ENCODE measurements around the gene FAT2.
"Not testable (repeated sequence)": the region's sequence is repeated elsewhere in the genome, so short reads cannot be mapped to it uniquely, and the experiment has no call there.

Gene FAT2

DNA sequence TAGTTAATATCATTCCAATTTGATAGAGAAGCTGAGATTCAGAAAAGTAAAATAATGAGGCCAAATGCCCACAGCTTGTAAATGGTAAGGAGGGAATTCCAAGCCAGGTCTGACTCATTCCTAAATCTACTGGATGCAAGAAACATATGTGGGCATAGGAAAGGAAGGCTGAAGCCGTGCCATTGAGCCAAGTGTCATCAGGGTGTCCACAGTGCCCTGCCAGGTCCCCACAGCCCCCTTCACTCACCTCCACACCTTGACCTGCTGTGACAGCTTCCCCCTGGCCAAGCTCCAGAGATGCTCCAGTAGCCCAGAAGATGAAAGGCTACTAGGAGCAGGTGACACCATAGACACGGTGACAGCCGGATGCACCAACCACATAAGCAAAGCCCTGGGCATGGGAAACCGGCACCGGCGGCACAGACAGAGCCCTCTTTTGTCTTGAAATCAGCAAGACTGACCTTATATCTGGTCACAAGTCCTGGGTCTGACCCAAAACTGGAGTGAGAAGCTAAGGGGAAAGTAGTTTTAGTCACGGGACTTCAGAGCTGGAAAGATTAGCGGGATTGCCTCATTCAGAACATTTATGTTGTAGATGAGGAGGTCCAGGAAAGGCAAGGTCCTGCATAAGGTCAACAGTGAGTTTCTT lies 20.1 kb upstream of the FAT2 start:
- DNase-seq: no peak

DNA sequence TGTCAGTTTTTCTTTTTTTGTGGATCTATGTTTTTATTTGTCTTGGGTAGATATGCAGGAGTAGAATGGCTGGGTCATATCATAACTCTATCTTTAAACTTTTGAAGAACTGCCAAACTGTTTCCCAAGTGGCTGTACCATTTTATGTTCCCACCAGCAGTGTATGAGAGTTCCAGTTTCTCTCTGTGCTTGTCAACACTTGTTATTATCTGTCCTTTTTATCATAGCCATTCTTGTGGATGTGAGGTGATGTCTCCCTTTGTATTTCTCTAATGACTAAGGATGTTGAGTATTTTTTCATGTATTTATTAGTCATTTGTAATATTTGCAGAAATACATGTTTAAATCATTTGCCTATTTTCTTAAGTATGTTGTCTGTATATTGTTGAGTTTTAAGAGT lies 17.4 kb upstream of the FAT2 start:
- DNase-seq: no peak

DNA sequence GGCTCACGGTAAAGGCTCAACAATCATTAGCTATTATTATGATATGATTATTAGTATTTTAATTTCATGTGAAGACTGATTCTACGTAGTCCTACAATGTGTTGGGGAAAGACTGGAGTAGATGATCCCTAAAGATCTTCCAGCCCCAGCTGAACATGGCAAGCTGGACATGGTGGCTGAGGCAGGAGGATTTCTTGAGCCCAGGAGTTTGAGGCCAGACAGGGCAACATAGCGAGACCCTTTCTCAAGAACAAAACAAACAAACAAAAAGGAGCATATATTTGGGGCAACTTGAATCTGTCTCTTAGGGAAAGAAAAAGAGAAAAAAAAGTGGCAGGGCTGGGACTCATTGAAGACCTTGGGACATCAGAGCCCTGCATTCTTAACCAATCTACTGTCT lies 16.2 kb upstream of the FAT2 start:
- no peak for DNase-seq

DNA sequence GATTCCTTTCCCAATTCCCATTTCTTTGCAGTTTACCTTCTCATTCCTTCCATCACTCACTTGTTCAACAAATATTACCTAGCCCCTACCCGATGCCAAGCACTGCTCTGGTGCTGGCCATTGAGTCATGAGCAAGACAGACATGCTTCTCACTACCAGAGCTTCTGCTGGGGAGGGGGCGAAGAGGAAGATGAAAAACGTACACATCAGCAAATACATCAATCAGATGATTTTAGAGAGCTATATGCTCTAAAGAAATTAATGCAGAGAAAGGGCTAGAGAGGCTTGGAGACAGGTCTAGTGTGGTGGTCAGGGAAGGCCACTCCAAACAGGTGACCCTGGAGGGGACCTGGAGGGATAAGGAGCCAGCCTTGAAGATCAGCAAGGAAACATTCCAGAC lies 14.4 kb upstream of the FAT2 start:
- no peak for DNase-seq

DNA sequence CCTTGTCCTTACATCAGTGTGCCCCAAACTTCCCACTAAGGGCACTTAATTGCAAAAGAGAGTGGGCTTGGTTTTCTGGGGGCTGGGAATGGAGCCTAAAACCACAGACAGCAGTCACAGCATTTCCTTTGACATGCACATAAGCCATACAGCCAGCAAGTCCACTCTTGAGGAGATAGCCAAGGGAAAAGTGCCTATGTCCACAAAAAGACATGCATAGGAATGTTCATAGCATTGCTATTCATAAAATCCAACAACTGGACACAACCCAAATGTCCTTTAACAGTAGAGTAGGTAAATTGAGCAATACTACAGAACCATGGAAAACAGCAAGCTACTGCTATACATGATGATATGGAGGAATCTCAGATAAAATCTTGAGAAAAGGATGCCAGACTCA lies 11.7 kb upstream of the FAT2 start:
- no peak for DNase-seq

DNA sequence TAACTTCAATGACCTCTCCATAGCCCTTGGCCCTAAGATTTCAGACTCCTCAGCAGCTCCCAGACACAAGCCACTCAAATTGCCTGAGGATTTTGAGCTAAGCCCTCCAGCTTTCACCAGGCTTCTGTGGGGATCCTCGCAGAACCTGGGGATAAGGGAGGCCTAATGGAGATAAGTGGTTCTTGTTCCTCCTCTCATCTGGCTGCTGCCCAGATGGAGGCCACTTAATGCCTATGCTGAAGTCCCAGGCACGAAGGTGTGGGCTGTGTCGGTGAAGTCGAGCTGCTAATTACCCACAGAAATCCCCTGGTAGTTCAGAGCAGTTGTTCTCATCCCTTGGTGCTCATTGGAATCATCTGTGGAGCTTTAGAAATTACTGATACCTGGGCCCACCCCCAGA lies 10.3 kb upstream of the FAT2 start:
- DNase-seq: no peak

DNA sequence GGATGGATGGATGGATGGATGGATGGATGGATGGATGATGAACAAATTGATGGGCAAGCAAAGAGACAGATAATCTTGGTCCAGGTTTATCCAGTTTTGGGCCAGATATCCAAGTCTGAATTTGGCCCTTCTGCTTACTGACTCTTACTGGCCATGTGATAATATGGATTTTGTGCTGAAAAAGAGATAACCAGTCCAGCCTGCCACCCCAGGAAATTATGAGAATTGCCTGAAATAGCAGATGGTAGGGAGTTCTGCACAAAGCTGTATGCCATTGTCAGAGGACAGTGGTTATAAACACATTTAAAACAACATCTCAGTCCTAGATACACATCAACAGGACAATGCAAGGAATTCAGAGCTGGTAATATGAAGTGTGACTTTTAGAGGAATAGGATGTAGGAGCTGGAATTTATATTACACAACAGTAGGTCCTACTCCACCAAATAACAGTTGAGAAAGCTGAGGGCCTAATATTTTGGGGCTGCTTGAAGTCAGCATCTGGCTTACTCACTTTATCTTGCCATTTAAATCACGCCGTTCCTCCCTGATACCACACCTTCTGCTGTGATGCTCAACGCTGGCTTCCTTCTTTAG lies 9.0 kb upstream of the FAT2 start:
- DNase-seq: no peak

DNA sequence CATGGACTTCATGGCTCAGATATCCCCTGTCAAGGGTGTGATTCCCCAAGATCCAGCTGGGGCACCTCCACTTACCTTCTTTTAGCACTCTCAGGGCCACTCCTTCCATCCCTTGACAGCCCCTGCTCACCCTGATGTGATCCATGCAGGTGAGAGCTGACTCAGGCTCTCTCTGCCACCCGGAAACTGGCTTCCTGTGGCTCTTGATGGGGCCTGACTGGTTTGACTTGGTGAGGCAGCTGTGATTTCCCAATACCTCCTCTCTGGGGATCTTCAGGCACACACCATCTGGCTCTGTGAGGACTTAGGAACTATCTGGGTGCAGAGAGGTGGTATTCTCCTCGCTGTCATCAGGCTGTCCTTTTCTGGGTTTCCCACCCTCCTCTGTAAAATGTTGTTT lies 7.9 kb upstream of the FAT2 start:
- DNase-seq: no peak

DNA sequence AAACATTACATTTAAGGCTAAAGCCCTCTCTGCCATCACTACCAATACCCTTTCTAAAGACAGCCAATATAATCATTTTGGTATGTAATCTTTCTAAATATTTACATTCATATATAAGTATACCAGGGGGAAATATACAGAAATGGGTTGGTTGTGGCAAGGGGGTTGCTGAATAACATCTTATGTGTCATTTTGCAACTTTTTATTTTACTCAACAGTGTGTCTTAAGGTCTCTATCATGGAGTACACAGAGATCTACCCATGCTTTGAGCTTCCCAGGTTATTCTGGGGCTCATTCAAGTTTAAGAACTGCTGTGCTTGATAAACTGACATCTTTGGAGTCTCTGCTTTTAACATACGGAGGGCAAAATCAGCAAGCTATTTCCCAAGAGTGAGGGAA lies 7.4 kb upstream of the FAT2 start:
- DNase-seq: no peak

DNA sequence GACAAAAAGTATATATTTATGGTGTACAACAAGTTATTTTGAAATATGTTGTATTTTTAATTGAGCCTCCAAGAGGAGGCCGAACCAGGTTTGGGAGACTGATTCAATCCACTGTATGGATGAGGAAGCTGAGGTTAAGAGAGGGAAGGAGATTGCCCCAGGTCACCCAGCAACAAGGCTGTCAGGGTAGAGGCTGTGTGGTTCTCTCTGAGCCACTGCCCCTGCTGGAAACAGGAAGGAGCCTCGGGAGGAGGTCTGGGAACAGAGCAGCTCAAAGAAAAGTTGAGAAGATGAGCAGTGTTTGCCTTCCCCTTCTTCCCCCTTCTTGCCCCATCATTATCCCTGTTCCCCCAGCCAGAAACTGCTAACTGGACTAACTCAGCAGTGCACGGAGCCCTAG lies 6.6 kb upstream of the FAT2 start:
- DNase-seq: no peak

DNA sequence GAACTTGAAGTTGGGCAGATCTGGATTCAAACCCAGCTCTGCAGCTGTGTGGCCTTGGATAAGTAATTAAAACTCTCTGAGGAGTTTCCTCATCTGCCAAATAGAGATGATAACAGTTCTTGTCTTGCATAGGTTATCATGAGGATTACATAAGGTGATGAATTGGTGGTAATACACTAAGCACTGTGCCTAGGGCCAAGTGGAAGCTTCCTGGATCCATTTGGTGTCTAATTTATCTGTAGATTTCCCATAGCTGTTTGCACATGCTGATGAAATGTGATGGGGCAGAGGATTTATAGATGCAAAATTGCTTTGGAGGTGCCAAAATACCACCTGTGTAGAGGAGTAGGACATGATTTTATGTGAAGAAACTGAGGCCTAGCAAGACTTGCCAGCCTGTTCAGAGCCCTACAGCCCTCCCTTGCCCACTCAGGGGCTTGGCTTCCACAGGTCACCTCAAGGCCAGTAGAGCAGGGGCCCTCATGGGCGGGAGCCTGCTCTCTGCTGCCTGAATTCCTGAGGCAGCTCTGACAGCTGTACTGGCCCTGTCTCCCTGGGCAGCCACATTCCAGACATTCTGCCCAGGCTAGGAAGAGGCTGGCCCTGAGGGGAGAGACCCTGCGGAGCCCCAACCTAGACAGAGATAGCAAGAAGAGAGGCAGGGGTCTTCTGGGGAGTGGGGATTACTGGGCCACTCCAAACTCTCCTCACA lies 5.9 kb upstream of the FAT2 start:
- DNase-seq: no peak

DNA sequence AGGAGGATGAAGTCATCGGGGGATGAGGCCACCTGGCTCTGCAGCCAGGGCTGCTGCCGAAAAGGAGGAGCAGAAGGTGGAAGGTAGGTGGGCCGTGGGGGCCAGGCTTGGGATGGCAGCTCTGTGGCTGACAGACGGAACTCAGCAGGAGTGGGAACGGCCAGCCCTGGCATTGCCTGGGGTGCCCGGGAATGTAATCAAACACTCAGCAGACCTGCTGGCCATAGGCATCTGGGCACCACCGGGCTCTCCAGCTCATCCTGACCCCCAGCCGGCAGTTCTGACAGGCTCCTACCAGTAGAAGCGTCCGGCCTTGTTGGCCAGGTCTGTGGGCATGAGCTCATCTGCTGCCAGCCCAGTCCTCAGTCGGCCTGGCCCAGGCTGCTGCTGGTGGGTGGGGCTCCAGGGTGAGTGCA lies 4.3 kb upstream of the FAT2 start:
- DNase-seq: no peak

DNA sequence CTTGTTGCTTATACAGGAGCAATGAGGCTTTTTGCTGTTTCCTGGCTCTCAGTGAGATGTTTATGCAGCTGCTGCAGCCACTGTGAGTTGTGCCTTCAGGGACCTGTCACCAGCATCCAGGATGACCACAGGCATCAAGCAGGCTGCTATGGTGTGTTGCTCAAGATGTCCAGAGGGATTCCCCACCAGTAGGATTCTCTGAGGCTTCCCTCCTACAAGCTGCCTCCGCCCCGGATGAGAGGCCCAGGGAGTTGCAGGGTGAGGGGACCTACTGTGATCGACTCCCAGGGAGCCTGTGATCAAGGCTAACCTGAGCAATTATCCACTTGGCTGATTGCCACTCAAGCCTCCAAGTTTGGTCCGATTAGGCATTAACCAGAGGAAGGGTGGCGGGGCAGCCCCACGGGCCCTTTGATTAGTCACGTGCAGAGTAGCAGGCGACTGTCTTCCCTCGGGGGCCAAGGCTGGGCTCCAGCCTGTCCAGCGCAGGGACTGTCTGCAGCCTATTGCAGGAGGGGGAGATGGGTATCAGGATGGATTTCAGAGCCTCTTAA lies 1.8 kb upstream of the FAT2 start:
- DNase-seq: no peak

DNA sequence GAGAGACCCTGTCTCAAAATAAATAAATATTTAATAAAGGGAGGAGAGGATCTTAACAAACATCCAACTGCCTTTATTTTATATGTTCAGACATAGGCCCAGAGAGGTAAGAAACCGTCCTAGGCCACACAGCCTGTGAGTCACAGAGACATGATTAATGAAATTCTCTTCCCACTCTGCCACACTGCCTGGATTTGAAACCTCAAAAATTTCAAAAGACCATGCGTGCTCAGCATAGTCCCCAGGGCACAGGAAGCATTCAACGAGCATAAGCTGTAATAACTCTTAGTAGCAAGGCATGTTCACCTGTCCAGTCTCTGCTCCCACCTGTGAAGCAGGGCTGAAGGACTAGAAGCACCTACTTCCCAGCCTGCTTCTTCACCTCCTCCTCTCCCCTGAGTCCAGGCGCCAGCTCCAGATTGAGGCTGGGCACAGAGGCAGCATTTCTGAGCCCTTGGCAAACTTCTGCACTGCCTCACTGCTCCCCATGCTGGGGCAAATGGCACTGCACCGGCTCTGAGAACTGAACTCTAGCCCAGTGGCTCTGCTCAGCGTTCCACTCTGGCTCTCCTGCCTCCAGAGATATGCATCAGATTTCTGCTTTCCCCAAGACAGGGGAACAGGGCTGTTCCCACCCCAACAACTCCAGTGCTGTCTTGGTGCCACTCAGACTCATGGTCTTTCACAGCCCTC lies 1.1 kb downstream of the FAT2 start:
- no peak for DNase-seq

DNA sequence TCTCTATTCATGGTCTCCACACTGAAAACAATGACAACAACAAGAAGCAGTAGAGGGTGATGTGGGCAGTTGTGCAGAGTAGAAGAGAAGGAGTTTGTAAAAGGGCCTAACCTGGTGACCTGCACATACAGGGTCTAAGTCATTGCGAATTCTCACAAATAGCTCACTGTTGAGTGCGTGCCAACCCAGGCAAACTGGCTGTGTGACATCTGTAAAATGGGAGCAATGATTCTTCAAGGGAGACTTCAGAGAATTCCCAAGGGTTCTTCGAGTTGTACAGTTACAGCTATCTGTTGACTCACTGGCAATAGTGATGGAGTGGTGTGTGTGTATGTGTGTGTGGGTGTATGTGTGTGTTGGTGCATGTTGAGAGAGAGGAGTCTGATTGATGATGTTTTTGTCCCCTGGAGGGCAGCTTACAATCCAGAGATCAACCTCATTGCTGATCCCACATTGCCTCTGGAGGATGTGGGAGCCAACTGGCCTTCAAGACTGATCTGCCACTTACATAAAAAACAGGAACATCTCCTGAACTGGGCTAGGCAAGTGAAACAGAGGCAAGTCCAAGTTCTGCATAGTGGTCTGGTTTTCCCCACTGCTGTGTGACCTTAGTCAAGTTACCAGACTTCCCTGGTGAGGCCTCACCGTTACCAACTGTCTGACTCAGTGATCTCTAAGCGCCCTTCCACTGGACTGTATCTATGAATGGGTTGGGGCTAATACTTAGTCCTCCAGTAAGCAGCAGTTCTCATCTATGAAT lies 3.2 kb downstream of the FAT2 start:
- DNase-seq: no peak

DNA sequence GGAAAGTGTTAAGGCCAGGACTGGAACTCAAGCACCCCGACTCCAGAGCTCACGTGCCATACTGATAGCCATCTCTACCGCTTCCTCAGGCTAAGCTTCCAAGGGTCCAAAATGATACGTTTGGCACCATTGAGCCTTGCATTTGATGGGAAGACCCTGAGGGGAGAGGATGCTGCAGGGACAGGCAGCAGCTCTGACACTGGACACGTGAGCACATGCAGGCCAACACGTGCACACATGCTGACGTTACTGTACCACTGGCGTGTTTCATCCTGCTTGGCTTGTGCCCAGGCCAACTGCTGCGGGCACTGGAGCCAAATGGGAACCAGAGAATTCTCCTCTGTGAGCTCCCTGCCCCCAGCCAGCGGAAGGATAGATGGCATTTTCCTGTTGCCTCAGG lies 5.2 kb downstream of the FAT2 start:
- no peak for DNase-seq

DNA sequence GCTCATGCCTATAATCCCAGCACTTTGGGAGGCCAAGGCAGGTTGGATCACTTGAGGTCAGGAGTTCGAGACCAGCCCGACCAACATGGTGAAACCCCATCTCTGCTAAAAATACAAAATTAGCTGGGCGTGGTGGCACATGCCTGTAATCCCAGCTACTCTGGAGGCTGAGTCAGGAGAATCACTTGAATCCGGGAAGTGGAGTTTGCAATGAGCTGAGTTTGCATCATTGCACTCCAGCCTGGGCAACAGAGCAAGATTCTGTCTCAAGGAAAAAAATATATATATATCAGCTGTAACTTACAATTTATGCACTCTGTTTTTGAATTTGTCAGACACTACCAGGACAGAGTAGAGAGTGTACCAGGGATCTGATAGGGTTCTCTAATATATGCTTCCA lies 5.8 kb downstream of the FAT2 start:
- not testable (repeated sequence) for DNase-seq

DNA sequence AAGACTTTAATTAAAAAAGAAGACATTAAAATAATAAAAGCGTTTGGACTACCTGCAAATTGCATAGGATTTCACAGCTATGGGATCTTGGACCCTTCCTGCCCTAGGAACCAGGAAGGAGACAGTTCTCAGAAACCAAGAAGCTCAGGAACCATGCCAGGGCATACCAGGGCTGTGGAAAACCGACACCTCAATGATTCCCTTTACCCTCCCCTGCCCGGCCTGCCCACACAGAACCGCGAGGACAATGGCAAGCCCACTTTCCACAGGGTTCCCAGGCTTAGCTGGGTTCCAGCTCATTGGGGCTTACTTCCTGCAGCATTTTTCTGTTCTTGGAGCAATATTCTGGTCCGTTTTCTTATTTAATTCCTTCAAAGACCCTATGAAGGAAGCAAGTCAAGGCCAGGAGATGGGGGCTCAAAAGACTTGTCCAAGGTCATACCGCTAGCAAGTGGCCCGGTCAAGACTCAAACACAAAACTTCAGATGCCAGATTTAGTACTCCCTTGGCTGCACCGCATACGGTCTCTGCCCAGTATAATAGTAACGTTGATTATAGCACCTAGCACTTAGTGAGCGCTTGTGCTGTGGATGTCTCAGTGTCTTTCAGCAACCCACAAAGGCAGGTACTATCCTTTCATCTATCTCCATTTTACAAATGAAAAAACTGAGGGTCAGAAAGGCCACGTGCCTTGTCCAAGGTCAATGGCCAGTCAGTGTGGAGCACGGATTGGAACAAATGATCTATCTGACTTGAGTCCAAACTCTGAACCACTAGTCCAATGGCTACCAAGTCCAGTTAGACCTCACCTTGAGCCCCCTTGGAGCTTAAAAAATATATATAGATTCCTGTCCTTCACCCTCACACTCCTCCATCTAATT lies 6.8 kb downstream of the FAT2 start:
- DNase-seq: no peak

DNA sequence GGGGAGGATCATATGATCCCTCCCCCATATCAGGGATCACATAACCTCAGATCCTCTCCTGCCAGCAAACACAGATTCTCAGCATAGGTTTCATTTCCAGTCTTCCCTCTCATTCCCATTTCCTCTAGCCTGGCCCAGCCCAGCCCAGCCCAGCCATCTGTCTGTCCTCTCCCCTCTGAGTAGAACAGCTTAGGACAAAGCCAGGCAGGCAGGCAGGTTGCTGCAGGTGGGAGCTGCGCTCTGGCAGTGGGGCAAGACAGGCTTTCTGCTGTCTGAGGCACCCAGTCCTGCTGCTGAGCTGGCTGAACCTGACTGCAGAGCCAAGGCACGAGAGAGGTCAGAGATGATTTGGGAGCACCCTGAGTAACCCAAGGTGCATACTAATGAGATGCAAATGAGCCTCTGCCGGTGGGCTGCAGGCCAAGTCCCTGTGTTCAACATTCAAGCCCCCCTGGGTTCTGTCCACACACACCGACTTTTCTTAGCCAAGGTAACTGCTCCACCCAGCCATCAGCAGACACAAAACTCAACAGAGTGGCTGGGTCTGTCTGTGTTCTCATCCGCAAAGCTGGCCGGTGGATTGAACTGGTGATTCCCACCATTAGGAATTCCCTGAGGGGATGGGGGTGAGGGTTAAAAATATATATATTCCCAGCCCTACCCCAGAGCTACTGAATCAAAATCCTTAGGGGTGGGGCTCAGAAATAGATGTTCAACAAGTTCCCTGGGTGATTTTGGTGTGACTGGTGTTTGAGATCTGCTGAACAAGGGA lies 9.1 kb downstream of the FAT2 start:
- no peak for DNase-seq

DNA sequence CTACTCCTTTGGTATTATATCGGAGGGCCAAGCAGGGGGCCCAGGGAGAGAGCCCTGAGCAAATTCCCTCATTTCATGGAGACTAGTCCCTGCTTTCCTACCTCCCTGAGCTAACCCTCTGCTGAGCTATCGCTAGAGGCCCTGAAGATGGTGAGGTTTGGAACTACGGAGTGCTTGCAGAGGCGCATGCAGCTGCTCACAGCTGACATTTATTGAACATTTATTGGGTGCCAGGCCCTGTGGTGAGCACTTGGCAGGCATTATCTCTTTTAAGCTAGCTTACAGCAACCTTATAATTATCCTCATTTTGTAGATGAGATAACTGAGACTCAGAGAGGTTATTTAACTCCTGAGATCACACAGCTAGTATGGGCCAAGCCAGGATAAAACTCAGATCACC lies 9.8 kb downstream of the FAT2 start:
- DNase-seq: no peak

DNA sequence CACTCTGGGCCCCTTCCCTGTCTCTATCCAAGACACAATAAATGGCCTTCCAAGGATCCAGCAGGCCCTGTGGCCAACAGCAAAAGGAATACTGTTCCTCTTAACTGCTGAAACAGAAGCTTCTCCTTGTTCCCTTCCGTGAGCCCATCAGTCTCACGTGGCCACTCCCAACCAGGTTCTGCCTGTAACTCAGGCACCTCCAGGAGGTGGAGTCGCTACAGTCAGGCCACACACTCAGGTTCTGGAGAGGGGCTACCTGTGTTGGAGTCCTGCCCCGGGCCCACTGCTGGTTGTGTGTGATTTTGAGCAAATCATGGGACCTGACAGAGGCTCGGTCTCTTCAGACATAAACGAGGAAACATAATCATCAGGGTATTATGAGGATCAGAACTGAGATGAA lies 10.3 kb downstream of the FAT2 start:
- DNase-seq: no peak
